ENCODE measurements around the gene LTBR. TPM values are rescaled to one million over a fixed set of nuclear protein-coding genes. Genes with fewer than 3 reads are reported as not detected.

Gene LTBR
- total and polyA plus RNA-seq, 2 of the 4 experiments (the other 2 are of a cell fraction): 19.7 to 62.5 TPM

GRCh38 chr12:6423267-6424007 is 39.5 kb downstream of the LTBR start (continued):
- TF ChIP-seq RAD21 (IDR thresholded peaks at IDR 0.05; ENCODE audit: low read length): peak; percentile 97
- no peak for TF ChIP-seq RCOR1 (IDR thresholded peaks at IDR 0.05; ENCODE audit: insufficient replicate concordance, low read length)

- H2BK5ac ChIP-seq (ENCODE audit: low read depth, low read length, poor library complexity, severe bottlenecking): no peak overlapping the region
- H3K23ac ChIP-seq (ENCODE audit: low read depth, low read length): no peak overlapping the region
- DNase-seq (no peak), ATAC-seq (ENCODE audit: low read depth) (peak; percentile 40)
- H3K79me1 ChIP-seq (ENCODE audit: low read depth in 1 of 2, low read length in 2 of 2): no peaks in the 10 kb centered on the region
- no peak overlapping the region for H4K5ac ChIP-seq (ENCODE audit: low read depth, low read length)
- no peaks in the 10 kb centered on the region for H3K9me3 ChIP-seq (ENCODE audit: control insufficient read depth, insufficient read depth, low read length)
- no peak overlapping the region for H2AK9ac ChIP-seq (replicated peaks; ENCODE audit: low read depth, low read length, poor library complexity)
- no TSS peak for BruUV-seq (replicated peaks)
- H3K4ac ChIP-seq (ENCODE audit: low read depth, low read length): no peak overlapping the region
- H3K14ac ChIP-seq (replicated peaks; ENCODE audit: low read depth, low read length): no peak overlapping the region
- CTCF ChIA-PET: interaction anchor here (0.6 to 1.4 kb wide), 5 partner anchors 42 to 386 kb away, joined by 3 to 8 read pairs (median 3); no protein-coding TSS in a partner anchor
- no peak overlapping the region for H3K56ac ChIP-seq (ENCODE audit: extremely low read depth, insufficient read depth, low read length)
- H4K8ac ChIP-seq (ENCODE audit: low read depth in 2 of 2, low read length in 2 of 2): no peak overlapping the region
- no peak overlapping the region for H2AFZ ChIP-seq (replicated peaks; ENCODE audit: low read length, poor library complexity)
- TF ChIP-seq USF2 (IDR thresholded peaks at IDR 0.05; ENCODE audit: low read depth, low read length) (no peak), MAFK (IDR thresholded peaks at IDR 0.05; ENCODE audit: low read depth, low read length) (no peak), BHLHE40 (IDR thresholded peaks at IDR 0.05; ENCODE audit: low read depth, low read length) (no peak), NFE2L2 (IDR thresholded peaks at IDR 0.05; ENCODE audit: low read depth, low read length) (no peak)
- WGBS, 2 experiments (ENCODE audit: extremely low coverage in 2 of 2, insufficient read length in 1 of 2): no CpG with 5 or more reads among the region's 6 CpGs
- no peak overlapping the region for H3K4me2 ChIP-seq (ENCODE audit: low read depth, low read length)
- no peak overlapping the region for H3K9ac ChIP-seq (ENCODE audit: low read depth, low read length)
- no peak overlapping the region for H2BK120ac ChIP-seq (ENCODE audit: low read depth, low read length)
- H4K20me1 ChIP-seq (ENCODE audit: insufficient read depth, low read length): no peaks in the 10 kb centered on the region
- H3K27ac ChIP-seq (ENCODE audit: insufficient read depth, low read length): no peak overlapping the region
- no peak overlapping the region for H2BK20ac ChIP-seq (ENCODE audit: low read depth, low read length)
- H2BK15ac ChIP-seq (ENCODE audit: low read depth, low read length): no peak overlapping the region
- no peaks in the 10 kb centered on the region for H3K27me3 ChIP-seq (ENCODE audit: control insufficient read depth, insufficient read depth, low read length)
- POLR2A ChIA-PET (ENCODE audit: unreplicated experiment): no interaction called here
- dilution Hi-C loops (cut with HindIII; ENCODE audit: low sequenced_read_pairs, unreplicated experiment) (no loop called here), intact Hi-C loops (cut with micrococcal nuclease) (no loop called here), in situ Hi-C loops (cut with MboI; ENCODE audit: low sequenced_read_pairs) (loop anchor here (5.0 kb wide), 2 partner anchors 38 to 118 kb away; no protein-coding TSS in a partner anchor)
- no peak overlapping the region for H4K91ac ChIP-seq (ENCODE audit: insufficient read depth, low read depth, low read length)
- peaks cover 7% of the 10 kb centered on the region; the same call in 1 of the 2 replicates for H3K9me1 ChIP-seq (ENCODE audit: insufficient read depth, low read length)
- H2AK5ac ChIP-seq (ENCODE audit: low read depth, low read length): peak overlapping the region; percentile 3; the same call in 1 of the 2 replicates
- H3K18ac ChIP-seq (ENCODE audit: low read depth, low read length): no peak overlapping the region
- H3K4me1 ChIP-seq (ENCODE audit: control insufficient read depth, insufficient read depth, low read length): no peaks in the 10 kb centered on the region
- no peak overlapping the region for H3K4me3 ChIP-seq (ENCODE audit: insufficient read depth, low read depth, low read length)
- H3K36me3 ChIP-seq (ENCODE audit: control insufficient read depth, insufficient read depth, low read length): no peaks in the 10 kb centered on the region
These were observed 40.0 kb downstream of the LTBR start for GRCh38 chr12:6424008-6424347.
